Gastroesophageal sphincter (tissue), 4 donors: ENCODE results near the gene CHSY1. TPM values are rescaled to one million over a fixed set of nuclear protein-coding genes. Genes with fewer than 3 reads are reported as not detected.
A peak's percentile ranks its signal among the peaks of the same experiment; 100 is the strongest.

Experiments
- ATAC-seq: fragments of 150-250 bp; one replicate; pipeline ENCODE4 v1.9.1; 2016; ENCODE audit warnings: mild to moderate bottlenecking, moderate library complexity
- H3K27ac ChIP-seq, 4 donors: fragments of 200-600 bp; sonication (generic) in 3 of 4; 1 replicate in 3 of 4; 2 replicates in 1 of 4; pipeline ENCODE4 v1.5.1; 2016 to 2019
- H3K27me3 ChIP-seq: fragments of 200-600 bp; sonication (generic); one replicate; pipeline ENCODE4 v1.5.1; 2019
- H3K36me3 ChIP-seq, 2 donors: fragments of 200-600 bp; sonication (generic); one replicate each; pipeline ENCODE4 v1.5.1; 2019; ENCODE audit warnings: control low read depth in 1 of 2
- H3K4me1 ChIP-seq, 3 donors: fragments of 200-600 bp; sonication (generic); 1 replicate in 2 of 3; 2 replicates in 1 of 3; pipeline ENCODE4 v1.5.1; 2016 to 2019; ENCODE audit warnings: control low read depth in 2 of 3
- H3K4me3 ChIP-seq, 2 donors: fragments of 200-600 bp; sonication (generic); one replicate each; pipeline ENCODE4 v1.5.1; 2019; ENCODE audit warnings: mild to moderate bottlenecking in 1 of 2, moderate library complexity in 1 of 2
- H3K9me3 ChIP-seq, 3 donors: fragments of 200-600 bp; sonication (generic); one replicate each; pipeline ENCODE4 v1.5.1; 2017 to 2019; ENCODE audit warnings: control low read depth in 2 of 3
- EP300 ChIP-seq: sonication (generic); formaldehyde crosslinking; IDR thresholded peaks from one replicate; pipeline ENCODE4 v1.6.1; 2017; ENCODE audit warnings: antibody characterized with exemption, mild to moderate bottlenecking
- POLR2A ChIP-seq, 2 donors: fragments of 450-650 bp; IDR thresholded peaks; one replicate each; pipeline ENCODE4 v1.6.1; 2017; ENCODE audit warnings: antibody characterized with exemption in 2 of 2, mild to moderate bottlenecking in 2 of 2, moderate library complexity in 1 of 2
- POLR2AphosphoS5 ChIP-seq: sonication (generic); formaldehyde crosslinking; IDR thresholded peaks from one replicate; pipeline ENCODE4 v1.6.1; 2017; ENCODE audit warnings: antibody characterized with exemption
- WGBS, 2 donors: methylation state at CpG; one replicate each; pipeline ENCODE4 v1.1.5; 2018; ENCODE audit warnings: low coverage in 1 of 2; 5-methylcytosine and 5-hydroxymethylcytosine counted together
- total RNA-seq, 4 donors: library from RNA; depleted of rRNA; stranded (reverse); fragments of >200 nt; gene quantifications; one replicate each; pipeline ENCODE4 v1.1.0, GENCODE V29; 2016
- TF ChIP-seq, protein P1 (sequence below), 4 experiments: fragments of 200-600 bp in 2 of 4; fragments of 450-650 bp in 2 of 4; sonication (generic) in 1 of 4; IDR thresholded peaks; one replicate each; pipeline ENCODE4 v1.5.1; 2017 to 2019; ENCODE audit warnings: antibody characterized with exemption in 4 of 4, mild to moderate bottlenecking in 2 of 4, moderate library complexity in 2 of 4

The CHSY1 gene, protein sequence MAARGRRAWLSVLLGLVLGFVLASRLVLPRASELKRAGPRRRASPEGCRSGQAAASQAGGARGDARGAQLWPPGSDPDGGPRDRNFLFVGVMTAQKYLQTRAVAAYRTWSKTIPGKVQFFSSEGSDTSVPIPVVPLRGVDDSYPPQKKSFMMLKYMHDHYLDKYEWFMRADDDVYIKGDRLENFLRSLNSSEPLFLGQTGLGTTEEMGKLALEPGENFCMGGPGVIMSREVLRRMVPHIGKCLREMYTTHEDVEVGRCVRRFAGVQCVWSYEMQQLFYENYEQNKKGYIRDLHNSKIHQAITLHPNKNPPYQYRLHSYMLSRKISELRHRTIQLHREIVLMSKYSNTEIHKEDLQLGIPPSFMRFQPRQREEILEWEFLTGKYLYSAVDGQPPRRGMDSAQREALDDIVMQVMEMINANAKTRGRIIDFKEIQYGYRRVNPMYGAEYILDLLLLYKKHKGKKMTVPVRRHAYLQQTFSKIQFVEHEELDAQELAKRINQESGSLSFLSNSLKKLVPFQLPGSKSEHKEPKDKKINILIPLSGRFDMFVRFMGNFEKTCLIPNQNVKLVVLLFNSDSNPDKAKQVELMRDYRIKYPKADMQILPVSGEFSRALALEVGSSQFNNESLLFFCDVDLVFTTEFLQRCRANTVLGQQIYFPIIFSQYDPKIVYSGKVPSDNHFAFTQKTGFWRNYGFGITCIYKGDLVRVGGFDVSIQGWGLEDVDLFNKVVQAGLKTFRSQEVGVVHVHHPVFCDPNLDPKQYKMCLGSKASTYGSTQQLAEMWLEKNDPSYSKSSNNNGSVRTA
- 10 to 100 TPM; 13.8 to 30.6 (median 19.9) TPM for total RNA-seq

DNA sequence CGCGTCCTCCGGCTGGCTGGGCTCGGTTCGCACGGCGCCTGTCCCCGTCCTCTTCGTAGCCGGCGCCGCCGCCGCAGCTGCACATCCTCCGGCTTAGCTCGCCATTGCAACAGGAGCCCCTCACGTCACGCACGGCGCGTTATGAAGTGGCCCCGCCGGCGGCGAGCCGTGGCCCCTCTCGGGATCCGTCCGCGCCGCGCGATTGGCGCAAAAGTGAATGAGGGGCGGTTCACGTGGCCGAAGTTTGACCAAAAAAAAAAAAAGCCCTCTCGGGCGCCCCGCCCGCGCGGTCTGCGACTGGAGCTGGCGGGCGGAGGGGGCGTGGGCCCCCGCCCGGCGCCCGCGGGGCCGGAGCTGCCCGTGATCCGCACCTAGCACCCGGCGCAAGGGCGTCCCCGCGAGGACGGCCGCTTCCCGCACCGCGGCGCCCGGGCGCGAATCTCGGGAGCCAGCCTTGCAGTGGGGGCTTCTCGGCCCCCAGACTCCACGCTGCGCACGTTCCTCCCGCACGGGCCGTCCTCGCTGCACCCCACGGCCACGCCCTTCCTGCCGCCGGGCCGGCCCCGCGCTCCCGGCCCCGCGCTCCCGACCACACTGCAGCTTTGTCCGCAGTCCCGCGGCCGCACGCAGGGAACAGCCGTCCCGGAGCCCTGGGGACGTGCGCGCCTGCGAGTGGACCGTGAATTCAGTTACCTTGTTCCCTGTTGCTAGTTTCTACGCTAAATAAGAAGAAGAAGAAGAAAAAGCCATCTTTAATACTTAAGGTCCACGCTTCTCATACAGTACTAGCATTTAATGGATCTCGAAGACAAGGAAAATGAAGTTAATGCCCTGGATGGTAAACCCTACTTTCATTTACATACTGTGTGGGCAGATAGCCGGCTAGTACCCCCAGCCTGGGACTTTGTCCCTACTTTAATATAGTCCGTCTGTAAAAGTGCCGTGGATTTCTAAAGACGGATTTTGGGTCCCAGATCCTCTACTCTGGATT lies at the start of gene CHSY1:
Gene CHSY1, minus strand, starts transcription at position 219 of the 991 bp plus-strand sequence. CDS start 592 bp downstream, outside the sequence.
- H3K27ac ChIP-seq = peak within 1 kb of the TSS; percentile 73 to 98 (median 94)
- 0 to 6% methylated on average over 6 of the region's 108 CpGs for WGBS, 2 donors
- H3K9me3 ChIP-seq = no peaks in the 10 kb centered on the region
- peak; percentile 89 for ATAC-seq
- peaks cover 0 to 49% (median 15%) of the 10 kb centered on the region in 3 donors for H3K4me1 ChIP-seq
- TF ChIP-seq, protein P1, sequence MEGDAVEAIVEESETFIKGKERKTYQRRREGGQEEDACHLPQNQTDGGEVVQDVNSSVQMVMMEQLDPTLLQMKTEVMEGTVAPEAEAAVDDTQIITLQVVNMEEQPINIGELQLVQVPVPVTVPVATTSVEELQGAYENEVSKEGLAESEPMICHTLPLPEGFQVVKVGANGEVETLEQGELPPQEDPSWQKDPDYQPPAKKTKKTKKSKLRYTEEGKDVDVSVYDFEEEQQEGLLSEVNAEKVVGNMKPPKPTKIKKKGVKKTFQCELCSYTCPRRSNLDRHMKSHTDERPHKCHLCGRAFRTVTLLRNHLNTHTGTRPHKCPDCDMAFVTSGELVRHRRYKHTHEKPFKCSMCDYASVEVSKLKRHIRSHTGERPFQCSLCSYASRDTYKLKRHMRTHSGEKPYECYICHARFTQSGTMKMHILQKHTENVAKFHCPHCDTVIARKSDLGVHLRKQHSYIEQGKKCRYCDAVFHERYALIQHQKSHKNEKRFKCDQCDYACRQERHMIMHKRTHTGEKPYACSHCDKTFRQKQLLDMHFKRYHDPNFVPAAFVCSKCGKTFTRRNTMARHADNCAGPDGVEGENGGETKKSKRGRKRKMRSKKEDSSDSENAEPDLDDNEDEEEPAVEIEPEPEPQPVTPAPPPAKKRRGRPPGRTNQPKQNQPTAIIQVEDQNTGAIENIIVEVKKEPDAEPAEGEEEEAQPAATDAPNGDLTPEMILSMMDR (IDR thresholded peaks at IDR 0.05) = peak in 3 of 4 experiments; percentile 32 to 56 (median 36)
- TF ChIP-seq POLR2AphosphoS5 (peak; percentile 99), POLR2A (IDR thresholded peaks at IDR 0.05) (peak; percentile 91 to 97), EP300 (no peak)
- H3K4me3 ChIP-seq = peak within 1 kb of the TSS; percentile 85 to 98
- peaks cover 0 to 7% of the 10 kb centered on the region in 2 donors for H3K36me3 ChIP-seq
- no peaks in the 10 kb centered on the region for H3K27me3 ChIP-seq

GRCh38 chr15:101296418-101297405 lies 44.9 kb upstream of the CHSY1 start:
- H3K27ac ChIP-seq = no peak overlapping the region
- ATAC-seq = no peak
- 77 to 80% methylated on average over 7 of the region's 9 CpGs for WGBS, 2 donors
- no peak for TF ChIP-seq EP300
- no peak for TF ChIP-seq POLR2A (IDR thresholded peaks at IDR 0.05)
- TF ChIP-seq POLR2AphosphoS5 = no peak
- TF ChIP-seq, protein P1 (IDR thresholded peaks at IDR 0.05) = no peak
- H3K4me1 ChIP-seq = peaks cover 0 to 42% (median 12%) of the 10 kb centered on the region in 3 donors
- no peaks in the 10 kb centered on the region for H3K27me3 ChIP-seq
- H3K4me3 ChIP-seq = no peak overlapping the region
- no peaks in the 10 kb centered on the region for H3K36me3 ChIP-seq
- no peaks in the 10 kb centered on the region for H3K9me3 ChIP-seq

DNA sequence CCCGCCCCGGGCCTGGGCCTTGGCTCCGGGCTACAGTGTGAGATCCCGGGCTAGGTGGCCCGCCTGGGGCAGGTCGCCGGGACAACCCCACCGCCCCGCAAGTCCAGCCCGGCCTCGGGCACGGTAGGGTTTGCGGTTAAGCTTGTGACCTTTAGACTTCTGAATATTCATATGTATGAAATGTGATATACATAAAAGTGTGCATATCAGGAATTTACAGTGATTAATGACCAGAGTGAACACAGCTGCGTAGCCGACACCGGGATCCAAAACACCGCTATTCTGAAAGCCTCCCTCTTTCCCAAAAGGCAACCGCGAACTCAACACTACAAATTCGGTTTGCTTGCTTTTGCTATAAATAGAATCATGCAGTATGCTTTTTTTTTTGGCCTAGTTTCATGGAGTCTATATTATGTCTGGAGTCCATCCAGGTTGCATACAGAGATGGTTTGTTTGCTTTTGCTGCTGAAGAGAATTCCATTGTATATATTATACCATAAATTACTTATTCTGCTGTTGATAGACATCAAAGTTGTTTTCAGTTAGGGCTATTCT lies 43.8 kb upstream of the CHSY1 start:
- H3K27ac ChIP-seq = peak overlapping the region; percentile 87 to 98 (median 97)
- H3K36me3 ChIP-seq = peaks cover 0 to 3% of the 10 kb centered on the region in 2 donors
- no peaks in the 10 kb centered on the region for H3K9me3 ChIP-seq
- no peaks in the 10 kb centered on the region for H3K27me3 ChIP-seq
- H3K4me1 ChIP-seq = peaks cover 0 to 45% (median 12%) of the 10 kb centered on the region in 3 donors
- peak overlapping the region; percentile 89 to 92 for H3K4me3 ChIP-seq
- WGBS, 2 donors = 0% methylated on average over 1 to 7 of the region's 20 CpGs
- no peak for TF ChIP-seq POLR2A (IDR thresholded peaks at IDR 0.05)
- TF ChIP-seq, protein P1 (IDR thresholded peaks at IDR 0.05) = no peak
- no peak for TF ChIP-seq EP300
- TF ChIP-seq POLR2AphosphoS5 = no peak
- no peak for ATAC-seq
